Loucy (cell line): ENCODE results near the gene TEPSIN.

Experiments
- H2AFZ ChIP-seq: fragments of 200-600 bp; sonication (generic); 2 replicates; pipeline ENCODE4 v1.6.0; 2016; ENCODE audit warnings: antibody characterized with exemption, mild to moderate bottlenecking, low read length, moderate library complexity
- H3F3A ChIP-seq: fragments of 200-600 bp; 2 replicates; pipeline ENCODE4 v1.6.0; 2016; ENCODE audit warnings: antibody characterized with exemption, low read depth, mild to moderate bottlenecking
- H3K27me3 ChIP-seq: fragments of 200-600 bp; sonication (generic); 2 replicates; pipeline ENCODE4 v1.6.1; 2014; ENCODE audit warnings: low read length, mild to moderate bottlenecking; ENCODE audit not compliant: insufficient read depth, poor library complexity, severe bottlenecking
- H3K36me3 ChIP-seq: fragments of 200-600 bp; sonication (generic); 2 replicates; pipeline ENCODE4 v1.6.1; 2016; ENCODE audit warnings: low read length; ENCODE audit not compliant: insufficient read depth
- H3K4me1 ChIP-seq: fragments of 200-600 bp; sonication (generic); 2 replicates; pipeline ENCODE4 v1.5.1; 2014; ENCODE audit warnings: low read length, mild to moderate bottlenecking; ENCODE audit not compliant: insufficient read depth, poor library complexity, severe bottlenecking
- H3K4me2 ChIP-seq: fragments of 200-600 bp; sonication (generic); 2 replicates; pipeline ENCODE4 v1.6.0; 2014; ENCODE audit warnings: antibody characterized with exemption, low read length, low read depth, mild to moderate bottlenecking; ENCODE audit not compliant: poor library complexity, severe bottlenecking
- H3K4me3 ChIP-seq: fragments of 200-600 bp; sonication (generic); 2 replicates; pipeline ENCODE4 v1.5.1; 2014; ENCODE audit warnings: low read length, mild to moderate bottlenecking, mixed read lengths; ENCODE audit not compliant: poor library complexity, severe bottlenecking
- H3K79me2 ChIP-seq: fragments of 200-600 bp; sonication (generic); 2 replicates; pipeline ENCODE4 v1.6.1; 2014; ENCODE audit warnings: low read length; ENCODE audit not compliant: insufficient read depth
- H3K9ac ChIP-seq: fragments of 200-600 bp; sonication (generic); 2 replicates; pipeline ENCODE4 v1.6.0; 2014; ENCODE audit warnings: mild to moderate bottlenecking, low read depth, low read length, moderate library complexity; ENCODE audit not compliant: poor library complexity, severe bottlenecking
- H3K9me2 ChIP-seq: fragments of 200-600 bp; sonication (generic); replicated peaks from 2 replicates; pipeline ENCODE4 v1.6.1; 2016; ENCODE audit warnings: low read depth, low read length, mixed read lengths
- H3K9me3 ChIP-seq: fragments of 200-600 bp; sonication (generic); 2 replicates; pipeline ENCODE4 v1.6.1; 2014; ENCODE audit warnings: mild to moderate bottlenecking, antibody characterized with exemption, low read length, low read depth; ENCODE audit not compliant: insufficient read depth
- H4K20me1 ChIP-seq: fragments of 200-600 bp; sonication (generic); 2 replicates; pipeline ENCODE4 v1.6.0; 2014; ENCODE audit warnings: antibody characterized with exemption, low read length, mild to moderate bottlenecking; ENCODE audit not compliant: insufficient read depth, poor library complexity, severe bottlenecking
- EZH2phosphoT487 ChIP-seq: fragments of 200-600 bp; IDR thresholded peaks from 2 replicates; pipeline ENCODE4 v1.6.1; 2018; ENCODE audit warnings: antibody characterized with exemption, mild to moderate bottlenecking, moderate library complexity, borderline replicate concordance
- TF ChIP-seq, protein P1 (sequence below): fragments of 200-600 bp; sonication (generic); conservative IDR thresholded peaks from 2 replicates; pipeline ENCODE4 v1.5.1; 2014; ENCODE audit warnings: mild to moderate bottlenecking, antibody characterized with exemption, low read length

Gene TEPSIN

DNA sequence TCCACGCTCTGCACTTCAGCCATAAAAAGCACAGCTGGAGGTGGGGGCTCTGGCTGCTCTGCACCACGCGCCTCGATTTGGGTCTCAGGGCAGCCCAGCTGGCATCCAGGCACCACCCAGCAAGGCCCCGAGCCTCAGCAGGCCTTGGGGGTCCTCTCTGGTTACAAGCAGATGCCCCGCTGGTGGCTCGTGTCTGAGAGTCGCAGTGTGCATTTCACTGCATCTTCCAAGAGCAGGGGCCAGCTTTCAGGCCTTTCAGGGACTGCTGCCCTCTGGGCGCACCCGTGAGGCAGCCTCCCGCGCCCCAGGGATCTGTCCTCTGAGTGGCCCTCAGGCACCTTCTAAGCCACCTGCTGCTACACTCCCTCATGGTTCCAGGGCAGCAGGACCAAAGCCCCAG is 25.8 kb upstream of the TEPSIN start:
- H3K27me3 ChIP-seq = no peaks in the 10 kb centered on the region
- H3K9me3 ChIP-seq = no peaks in the 10 kb centered on the region
- no peak overlapping the region for H2AFZ ChIP-seq
- no peak overlapping the region for H3K9ac ChIP-seq
- H3K4me1 ChIP-seq = no peaks in the 10 kb centered on the region
- H3K4me3 ChIP-seq = no peak overlapping the region
- H3K9me2 ChIP-seq = no peaks in the 10 kb centered on the region
- H3K4me2 ChIP-seq = no peak overlapping the region
- no peaks in the 10 kb centered on the region; the same call in 1 of the 2 replicates for H3K79me2 ChIP-seq
- H4K20me1 ChIP-seq = no peaks in the 10 kb centered on the region
- peaks cover 40% of the 10 kb centered on the region; the same call in 1 of the 2 replicates for H3K36me3 ChIP-seq
- TF ChIP-seq EZH2phosphoT487 = no peak
- TF ChIP-seq, protein P1, sequence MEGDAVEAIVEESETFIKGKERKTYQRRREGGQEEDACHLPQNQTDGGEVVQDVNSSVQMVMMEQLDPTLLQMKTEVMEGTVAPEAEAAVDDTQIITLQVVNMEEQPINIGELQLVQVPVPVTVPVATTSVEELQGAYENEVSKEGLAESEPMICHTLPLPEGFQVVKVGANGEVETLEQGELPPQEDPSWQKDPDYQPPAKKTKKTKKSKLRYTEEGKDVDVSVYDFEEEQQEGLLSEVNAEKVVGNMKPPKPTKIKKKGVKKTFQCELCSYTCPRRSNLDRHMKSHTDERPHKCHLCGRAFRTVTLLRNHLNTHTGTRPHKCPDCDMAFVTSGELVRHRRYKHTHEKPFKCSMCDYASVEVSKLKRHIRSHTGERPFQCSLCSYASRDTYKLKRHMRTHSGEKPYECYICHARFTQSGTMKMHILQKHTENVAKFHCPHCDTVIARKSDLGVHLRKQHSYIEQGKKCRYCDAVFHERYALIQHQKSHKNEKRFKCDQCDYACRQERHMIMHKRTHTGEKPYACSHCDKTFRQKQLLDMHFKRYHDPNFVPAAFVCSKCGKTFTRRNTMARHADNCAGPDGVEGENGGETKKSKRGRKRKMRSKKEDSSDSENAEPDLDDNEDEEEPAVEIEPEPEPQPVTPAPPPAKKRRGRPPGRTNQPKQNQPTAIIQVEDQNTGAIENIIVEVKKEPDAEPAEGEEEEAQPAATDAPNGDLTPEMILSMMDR = no peak
- H3F3A ChIP-seq = no peaks in the 10 kb centered on the region

DNA sequence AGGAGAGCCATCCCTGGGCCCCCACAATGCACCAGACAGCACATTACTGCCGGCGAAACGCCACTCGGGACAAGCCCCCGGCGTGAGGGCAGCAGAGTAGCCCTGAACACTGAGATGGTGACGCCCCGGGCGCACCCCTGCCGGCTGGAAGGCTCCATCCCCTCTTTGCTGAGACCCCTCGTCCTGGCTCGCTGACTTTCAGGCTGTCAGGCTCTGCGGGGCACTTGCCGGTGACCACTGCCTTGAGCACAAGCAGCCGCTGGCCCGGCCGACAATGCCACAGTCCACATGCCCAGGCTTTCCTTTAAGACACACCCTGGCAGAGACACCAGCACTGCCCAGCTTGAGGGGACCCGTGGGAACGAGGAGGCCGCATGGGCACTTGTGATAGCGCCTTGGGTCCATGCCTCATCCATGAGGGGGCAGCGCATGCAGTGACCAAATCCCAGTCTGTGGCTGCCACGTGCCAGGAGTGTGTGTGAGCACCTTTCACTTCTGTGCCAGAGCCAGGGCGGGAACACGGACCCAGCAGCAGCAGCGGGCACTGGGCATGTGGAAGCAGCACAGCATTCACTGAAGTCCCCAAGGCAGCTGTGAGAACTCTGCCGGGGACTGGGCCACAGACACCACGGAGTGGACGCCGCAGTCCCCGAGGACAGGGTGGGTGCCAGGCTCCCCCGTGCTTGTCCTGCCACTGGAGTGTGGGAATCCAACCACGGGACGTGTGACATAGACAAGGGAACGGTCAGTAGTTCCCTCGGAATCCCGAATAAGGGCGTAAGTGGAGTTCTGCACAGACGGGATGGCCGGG is 24.7 kb upstream of the TEPSIN start:
- no peaks in the 10 kb centered on the region for H4K20me1 ChIP-seq
- TF ChIP-seq, protein P1 = no peak
- TF ChIP-seq EZH2phosphoT487 = no peak
- H3K79me2 ChIP-seq = no peaks in the 10 kb centered on the region; the same call in 1 of the 2 replicates
- H3K9me2 ChIP-seq = no peaks in the 10 kb centered on the region
- no peaks in the 10 kb centered on the region for H3K9me3 ChIP-seq
- no peak overlapping the region for H3K4me3 ChIP-seq
- no peaks in the 10 kb centered on the region for H3K27me3 ChIP-seq
- no peak overlapping the region for H3K4me2 ChIP-seq
- H3K9ac ChIP-seq = no peak overlapping the region
- H2AFZ ChIP-seq = no peak overlapping the region
- H3K36me3 ChIP-seq = peaks cover 42% of the 10 kb centered on the region; the same call in 1 of the 2 replicates
- no peaks in the 10 kb centered on the region for H3K4me1 ChIP-seq
- no peaks in the 10 kb centered on the region for H3F3A ChIP-seq

DNA sequence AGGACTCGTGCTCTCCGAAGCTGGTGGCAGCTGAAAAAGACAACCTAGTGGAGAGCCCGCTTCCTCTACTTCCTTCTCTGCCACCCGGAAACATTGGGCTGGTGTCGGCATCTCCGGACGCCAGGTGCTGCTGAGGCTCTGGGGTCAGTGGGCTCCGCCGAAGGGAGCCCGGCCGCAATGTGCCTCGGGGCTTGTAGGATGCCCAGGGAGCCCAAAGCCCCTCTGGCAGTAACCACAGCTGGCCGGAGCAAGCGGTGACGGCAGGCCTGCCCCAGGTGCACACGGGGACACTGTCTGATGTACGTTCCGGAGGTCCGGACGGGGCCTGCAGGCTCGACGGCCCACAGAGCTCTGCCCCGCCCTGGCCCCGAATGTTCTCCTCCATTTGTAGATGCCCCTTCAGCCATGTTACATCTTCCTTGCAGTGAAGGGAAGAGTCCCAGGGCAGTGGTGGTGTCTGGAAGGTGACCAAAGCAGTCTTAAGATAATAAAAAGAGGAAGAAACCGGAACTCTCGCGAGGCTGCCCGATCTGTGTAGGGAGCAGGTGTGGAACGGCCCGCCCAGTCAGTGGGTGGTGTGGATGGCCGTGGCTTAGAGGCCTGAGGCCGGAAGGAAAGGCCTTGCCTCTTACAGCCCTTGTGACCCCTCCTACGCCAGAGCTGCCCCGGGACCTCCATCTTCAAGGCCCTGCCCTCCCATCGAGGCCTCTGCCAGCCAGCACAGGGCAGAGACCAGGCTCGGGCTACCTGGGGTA is 22.9 kb upstream of the TEPSIN start:
- Histone ChIP-seq H3K9me3 (no peaks in the 10 kb centered on the region), H4K20me1 (no peaks in the 10 kb centered on the region), H3K4me3 (no peak overlapping the region), H3K4me2 (no peak overlapping the region), H3K4me1 (no peaks in the 10 kb centered on the region), H3K36me3 (peaks cover 42% of the 10 kb centered on the region; the same call in 1 of the 2 replicates), H3K79me2 (no peaks in the 10 kb centered on the region; the same call in 1 of the 2 replicates), H3F3A (no peaks in the 10 kb centered on the region), H3K9ac (no peak overlapping the region), H3K9me2 (no peaks in the 10 kb centered on the region), H2AFZ (no peak overlapping the region), H3K27me3 (no peaks in the 10 kb centered on the region)
- TF ChIP-seq EZH2phosphoT487 = no peak
- TF ChIP-seq, protein P1 = no peak
